GM21423 (cell line): ENCODE measurements around the gene ANKLE1.

ENCODE experiments used
- ATAC-seq: cut with Tn5 transposase; IDR thresholded peaks from one replicate; pipeline ENCODE4 v1.9.1; 2021; ENCODE audit warnings: mild to moderate bottlenecking, moderate library complexity; ENCODE audit not compliant: unreplicated experiment

ANKLE1 gene

DNA sequence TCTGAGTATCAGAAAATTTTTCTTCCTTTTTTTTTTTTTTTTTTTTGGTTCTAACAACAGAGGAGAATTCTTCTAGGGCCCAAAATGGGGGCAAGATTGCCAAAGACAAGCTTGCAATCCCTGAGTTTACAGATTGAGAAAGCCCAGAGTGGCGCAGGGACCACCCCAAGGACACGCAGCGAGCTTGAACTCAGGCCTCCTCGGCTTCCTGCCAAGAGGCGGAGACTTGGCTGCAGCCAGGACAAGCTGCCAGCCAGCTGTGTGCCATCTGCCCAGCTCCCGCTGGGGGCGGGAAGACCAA lies 23.5 kb downstream of the ANKLE1 start:
- no peak for ATAC-seq

DNA sequence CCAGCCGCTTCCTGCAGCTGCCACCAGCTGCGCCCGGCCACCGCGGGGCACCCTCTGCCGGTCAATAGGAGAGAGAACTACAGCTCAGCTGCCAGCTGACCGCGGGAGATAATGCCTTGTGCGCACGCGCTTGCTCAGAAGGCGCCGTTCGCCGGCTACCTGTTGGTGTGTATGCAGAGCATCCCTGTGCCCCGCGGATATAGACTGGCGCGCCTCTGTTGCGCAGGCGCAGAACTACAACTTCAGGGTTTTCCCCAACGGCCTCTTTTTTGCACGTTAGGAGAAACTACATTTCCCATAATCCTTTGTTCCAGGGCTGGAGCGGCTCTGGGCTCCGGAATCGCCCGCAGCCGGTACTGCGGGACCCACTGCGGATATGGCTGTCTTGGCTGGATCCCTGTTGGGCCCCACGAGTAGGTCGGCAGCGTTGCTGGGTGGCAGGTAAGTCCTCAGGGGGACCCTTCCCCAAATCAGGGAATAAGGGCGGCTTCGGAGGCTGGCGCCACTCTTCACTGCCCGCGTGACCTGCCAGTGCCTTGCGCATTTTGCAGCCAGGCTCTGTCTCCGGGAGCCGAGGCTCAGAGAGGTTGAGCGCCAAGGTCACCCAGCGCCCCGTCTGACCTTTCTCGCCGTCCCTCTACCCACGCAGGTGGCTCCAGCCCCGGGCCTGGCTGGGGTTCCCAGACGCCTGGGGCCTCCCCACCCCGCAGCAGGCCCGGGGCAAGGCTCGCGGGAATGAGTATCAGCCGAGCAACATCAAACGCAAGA lies 24.0 kb downstream of the ANKLE1 start, which contains the start of gene MRPL34:
Gene MRPL34 (plus strand): TSS at position 356 of the 768 bp plus-strand sequence. CDS start 21 bp downstream, at position 377.
- ATAC-seq, result peak; percentile 73

DNA sequence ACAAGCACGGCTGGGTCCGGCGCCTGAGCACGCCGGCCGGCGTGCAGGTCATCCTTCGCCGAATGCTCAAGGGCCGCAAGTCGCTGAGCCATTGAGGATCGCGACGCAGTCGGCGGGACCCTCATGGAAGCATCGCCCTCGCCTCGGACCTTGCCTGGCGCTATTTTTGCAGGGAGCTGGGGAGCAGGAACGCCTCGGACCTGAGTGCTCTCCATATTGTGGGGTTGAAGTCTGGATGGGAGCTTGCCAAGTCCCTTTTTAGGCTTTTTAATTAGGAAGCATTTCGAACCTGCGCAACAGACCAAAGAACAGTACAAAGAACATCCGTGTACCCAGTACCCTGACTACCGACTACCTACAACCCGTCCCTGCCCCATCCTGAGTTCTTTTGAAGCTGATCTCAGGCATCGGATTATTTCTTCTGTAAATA lies 24.6 kb downstream of the ANKLE1 start:
- no peak for ATAC-seq

DNA sequence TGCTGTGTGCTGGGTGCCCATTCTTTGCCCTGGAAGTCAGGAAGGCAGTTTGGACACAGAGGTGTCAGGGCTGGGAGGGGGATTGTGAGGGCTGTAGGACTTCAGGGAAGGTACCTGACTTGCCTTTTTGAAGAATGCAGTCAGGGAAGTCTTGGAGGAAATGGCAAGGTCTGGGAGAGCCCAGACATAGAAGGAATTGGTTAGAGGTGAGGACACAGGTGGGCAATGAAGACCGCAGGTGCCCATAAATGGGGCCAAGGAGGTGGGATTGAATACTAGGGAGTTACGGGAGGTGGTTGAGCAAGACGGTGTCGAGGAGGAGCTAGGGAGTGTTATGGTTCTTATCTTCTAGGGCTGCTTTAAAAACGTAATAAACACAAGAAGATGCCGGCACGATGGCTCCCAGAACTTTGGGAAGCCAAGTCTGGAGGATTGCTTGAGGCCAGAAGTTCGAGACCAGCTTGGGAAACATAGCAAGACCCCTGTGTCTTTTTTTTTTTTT lies 26.2 kb downstream of the ANKLE1 start:
- no peak for ATAC-seq

GRCh38 chr19:17309198-17309964 lies 27.7 kb downstream of the ANKLE1 start, which contains the start of gene DDA1:
DDA1 (plus strand) TSS chr19:17309563; CDS start chr19:17309655, 92 bp downstream.
- peak; percentile 43 for ATAC-seq

- ATAC-seq, result no peak
These were observed 28.3 kb downstream of the ANKLE1 start for GRCh38 chr19:17309965-17310461.

- no peak for ATAC-seq
These were observed 29.9 kb downstream of the ANKLE1 start for GRCh38 chr19:17311455-17312188.

- ATAC-seq, result no peak
These were observed 30.8 kb downstream of the ANKLE1 start for GRCh38 chr19:17312189-17313113.

- no peak for ATAC-seq
These were observed 32.4 kb downstream of the ANKLE1 start for GRCh38 chr19:17314007-17314593.

- no peak for ATAC-seq
These were observed 37.3 kb downstream of the ANKLE1 start for GRCh38 chr19:17318966-17319365.

DNA sequence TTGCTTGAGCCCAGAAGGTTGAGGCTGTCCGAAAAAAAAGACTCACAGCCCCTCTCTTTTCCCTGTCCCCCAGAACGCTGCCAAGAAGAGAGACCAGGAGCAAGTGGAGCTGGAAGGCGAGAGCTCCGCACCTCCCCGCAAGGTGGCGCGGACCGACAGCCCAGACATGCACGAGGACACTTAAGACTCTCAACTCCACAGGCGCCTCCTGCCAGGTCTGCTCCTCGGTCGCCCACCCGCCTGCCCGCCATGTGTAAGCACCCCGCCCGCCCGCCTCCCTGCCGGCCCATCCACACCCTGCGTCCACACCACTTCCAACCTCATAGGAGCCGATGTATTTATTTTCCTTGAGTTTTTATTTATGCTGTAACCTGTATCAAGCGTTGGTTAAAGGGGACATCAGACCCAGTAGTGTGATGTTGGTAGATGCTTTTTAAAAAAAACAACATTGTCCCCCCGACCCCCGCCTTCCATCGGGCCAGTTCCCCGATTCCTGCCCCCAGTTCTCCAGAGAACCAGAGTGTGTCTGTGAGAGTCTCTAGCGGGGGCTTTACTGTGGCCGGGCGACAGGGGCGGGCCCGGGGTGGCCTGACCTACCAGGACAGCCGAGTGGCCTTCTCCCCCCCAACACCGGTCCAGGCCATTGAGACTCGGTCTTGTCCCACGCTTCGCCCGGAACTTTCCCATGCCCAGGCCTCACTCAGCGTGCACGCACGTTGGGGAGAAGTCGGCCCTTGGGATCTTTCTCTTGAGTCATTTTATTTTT lies 38.0 kb downstream of the ANKLE1 start:
- ATAC-seq, result no peak

- ATAC-seq, result no peak
These were observed 38.7 kb downstream of the ANKLE1 start for GRCh38 chr19:17320435-17320834.

- ATAC-seq, result no peak
These were observed 40.2 kb downstream of the ANKLE1 start for GRCh38 chr19:17321655-17322489.

- ATAC-seq, result no peak
These were observed 41.2 kb downstream of the ANKLE1 start for GRCh38 chr19:17322854-17323253.

- ATAC-seq, result no peak
These were observed 41.7 kb downstream of the ANKLE1 start for GRCh38 chr19:17323300-17323963.

- no peak for ATAC-seq
These were observed 42.2 kb downstream of the ANKLE1 start for GRCh38 chr19:17323964-17324332.

DNA sequence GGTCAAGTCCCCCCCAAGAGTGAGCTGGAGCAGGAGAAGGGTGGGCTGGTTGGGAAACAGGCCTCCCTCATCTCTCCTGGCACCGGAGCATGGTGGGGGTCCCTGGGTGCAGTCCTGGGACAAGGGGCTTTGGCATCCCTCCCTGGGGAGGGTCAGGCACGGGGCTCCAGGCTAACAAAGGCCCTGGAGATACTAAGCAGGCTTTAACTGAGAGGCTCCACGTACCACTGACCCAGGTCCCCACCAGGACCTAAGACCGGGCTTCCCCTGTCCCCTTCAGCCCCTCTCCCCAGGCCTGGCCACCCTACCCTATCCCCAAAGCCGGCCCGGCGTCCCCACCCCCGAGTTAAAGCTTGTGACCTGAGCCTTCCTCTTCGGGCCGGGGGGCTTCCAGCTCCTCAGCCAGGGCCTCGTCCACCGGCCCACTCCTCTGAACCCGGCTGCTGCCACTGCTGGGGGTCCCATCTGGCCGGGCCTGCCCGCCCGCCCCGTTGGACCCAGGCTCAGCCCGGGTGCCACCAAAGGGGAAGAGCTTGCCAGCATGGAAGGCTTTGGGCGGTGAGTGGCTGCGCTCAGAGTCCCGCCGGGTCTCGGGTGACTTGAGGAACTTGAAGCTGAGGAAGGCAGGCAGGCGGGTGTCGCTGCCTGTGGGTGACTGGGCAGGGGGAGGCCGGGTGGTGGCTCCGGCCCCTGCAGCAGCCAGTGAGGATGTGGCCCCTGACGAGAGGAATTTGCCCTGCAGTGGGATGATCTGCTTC lies 42.8 kb downstream of the ANKLE1 start:
- ATAC-seq, result no peak
